Activated CD4-positive, alpha-beta memory T cell treated with anti-CD3 and anti-CD28 coated beads, Interleukin-2, amount 10 ng/mL, durations not matched to agents 7 days and 5 days (primary cell): ENCODE measurements around the gene MRFAP1. TPM values are rescaled to one million over a fixed set of nuclear protein-coding genes. Genes with fewer than 3 reads are reported as not detected.

Experiments
- CTCF ChIA-PET: fragments of 350-600 bp; sonication (Branson Sonifier 250); formaldehyde crosslinking; loops from one replicate; lab custom pipeline; 2021; ENCODE audit warnings: antibody characterized with exemption, inconsistent platforms; lab: Charles Lee
- POLR2A ChIA-PET: fragments of 350-600 bp; sonication (Branson Sonifier 250); formaldehyde crosslinking; loops from one replicate; lab custom pipeline; 2021; ENCODE audit warnings: antibody characterized with exemption; lab: Charles Lee
- DNase-seq: peaks from one replicate; pipeline ENCODE4 v3.0.0-alpha.2; 2020
- H3K27ac Mint-ChIP-seq: one replicate; pipeline ENCODE4 v1.8.0; 2021; ENCODE audit warnings: mild to moderate bottlenecking, mixed read lengths
- H3K27me3 Mint-ChIP-seq: one replicate; pipeline ENCODE4 v1.8.0; 2021; ENCODE audit warnings: mixed read lengths
- H3K36me3 Mint-ChIP-seq: one replicate; pipeline ENCODE4 v1.8.0; 2021; ENCODE audit warnings: low read depth, mixed read lengths
- H3K4me1 Mint-ChIP-seq: one replicate; pipeline ENCODE4 v1.8.0; 2021; ENCODE audit warnings: mixed read lengths
- H3K4me3 Mint-ChIP-seq: one replicate; pipeline ENCODE4 v1.8.0; 2021; ENCODE audit warnings: mild to moderate bottlenecking, mixed read lengths
- H3K9me3 Mint-ChIP-seq: one replicate; pipeline ENCODE4 v1.8.0; 2021; ENCODE audit warnings: mixed read lengths
- total RNA-seq, 2 experiments: library from RNA; stranded (reverse); gene quantifications; one replicate each; pipeline ENCODE4 v1.2.3, GENCODE V29; 2021

The MRFAP1 gene
- total RNA-seq, 2 experiments from 2014 or later = 142 to 144 TPM

DNA sequence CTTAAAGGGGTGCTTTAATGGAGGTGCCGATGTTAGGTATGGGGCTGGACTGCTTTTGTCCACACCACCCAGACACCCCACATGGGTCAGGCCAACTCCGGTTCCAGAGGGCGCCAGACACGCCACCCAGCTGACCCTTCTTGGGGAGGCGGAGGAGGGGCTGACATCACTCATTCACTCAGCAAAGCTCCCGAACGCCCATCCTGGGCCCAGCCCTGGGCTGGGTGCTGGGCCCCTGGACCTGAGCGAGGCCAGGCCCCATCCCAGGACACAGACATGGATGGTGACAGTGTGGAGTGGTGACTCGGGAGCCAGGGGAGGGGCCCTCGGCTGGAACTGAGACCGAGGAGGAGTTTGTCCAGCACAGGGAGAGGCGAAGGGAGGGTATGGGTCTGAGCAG is 37.4 kb upstream of the MRFAP1 start:
- CTCF ChIA-PET = no interaction called here
- POLR2A ChIA-PET = no interaction called here
- Mint-ChIP-seq H3K4me3 (no peak overlapping the region), H3K9me3 (peaks cover 16% of the 10 kb centered on the region), H3K27me3 (no peaks in the 10 kb centered on the region), H3K4me1 (no peaks in the 10 kb centered on the region), H3K27ac (no peak overlapping the region), H3K36me3 (peaks cover 71% of the 10 kb centered on the region)
- DNase-seq = no peak

GRCh38 chr4:6605114-6605513 is 35.4 kb upstream of the MRFAP1 start:
- Mint-ChIP-seq H3K36me3 (peaks cover 83% of the 10 kb centered on the region), H3K4me3 (no peak overlapping the region), H3K9me3 (peaks cover 16% of the 10 kb centered on the region), H3K27me3 (no peaks in the 10 kb centered on the region), H3K27ac (no peak overlapping the region), H3K4me1 (peaks cover 1% of the 10 kb centered on the region)
- ChIA-PET POLR2A (no interaction called here), CTCF (no interaction called here)
- DNase-seq = no peak

- ChIA-PET CTCF (no interaction called here), POLR2A (interaction anchor here (0.9 to 1.3 kb wide), 2 partner anchors 16 to 31 kb away, joined by 3 read pairs; partner anchors contain the start of gene MAN2B2)
- Mint-ChIP-seq H3K4me3 (no peak overlapping the region), H3K9me3 (peaks cover 16% of the 10 kb centered on the region), H3K4me1 (peaks cover 1% of the 10 kb centered on the region), H3K27me3 (no peaks in the 10 kb centered on the region), H3K36me3 (peaks cover 83% of the 10 kb centered on the region), H3K27ac (no peak overlapping the region)
- DNase-seq = no peak
Measured at GRCh38 chr4:6605605-6606004, 34.9 kb upstream of the MRFAP1 start.

GRCh38 chr4:6606465-6607235 is 33.8 kb upstream of the MRFAP1 start:
- H3K27me3 Mint-ChIP-seq = no peaks in the 10 kb centered on the region
- peaks cover 1% of the 10 kb centered on the region for H3K4me1 Mint-ChIP-seq
- ChIA-PET CTCF (interaction anchor here (0.8 kb wide), 1 partner anchor 110 kb away, joined by 3 read pairs; no protein-coding TSS in a partner anchor), POLR2A (interaction anchor here (1.3 kb wide), 1 partner anchor 32 kb away, joined by 3 read pairs; the partner anchor contains the start of gene MAN2B2)
- no peak overlapping the region for H3K27ac Mint-ChIP-seq
- H3K9me3 Mint-ChIP-seq = peaks cover 16% of the 10 kb centered on the region
- peaks cover 81% of the 10 kb centered on the region for H3K36me3 Mint-ChIP-seq
- no peak for DNase-seq
- no peak overlapping the region for H3K4me3 Mint-ChIP-seq

GRCh38 chr4:6607368-6608055 is 33.0 kb upstream of the MRFAP1 start:
- ChIA-PET POLR2A (no interaction called here), CTCF (interaction anchor here (0.8 kb wide), 1 partner anchor 109 kb away, joined by 3 read pairs; no protein-coding TSS in a partner anchor)
- no peak for DNase-seq
- peaks cover 1% of the 10 kb centered on the region for H3K4me1 Mint-ChIP-seq
- no peaks in the 10 kb centered on the region for H3K27me3 Mint-ChIP-seq
- H3K4me3 Mint-ChIP-seq = no peak overlapping the region
- H3K27ac Mint-ChIP-seq = no peak overlapping the region
- peaks cover 79% of the 10 kb centered on the region for H3K36me3 Mint-ChIP-seq
- peaks cover 16% of the 10 kb centered on the region for H3K9me3 Mint-ChIP-seq

- POLR2A ChIA-PET = no interaction called here
- CTCF ChIA-PET = no interaction called here
- no peak for DNase-seq
- H3K27me3 Mint-ChIP-seq = no peaks in the 10 kb centered on the region
- H3K27ac Mint-ChIP-seq = no peak overlapping the region
- H3K4me3 Mint-ChIP-seq = no peak overlapping the region
- H3K36me3 Mint-ChIP-seq = peaks cover 71% of the 10 kb centered on the region
- H3K4me1 Mint-ChIP-seq = peaks cover 1% of the 10 kb centered on the region
- peaks cover 15% of the 10 kb centered on the region for H3K9me3 Mint-ChIP-seq
Measured at GRCh38 chr4:6608758-6609414, 31.6 kb upstream of the MRFAP1 start.

DNA sequence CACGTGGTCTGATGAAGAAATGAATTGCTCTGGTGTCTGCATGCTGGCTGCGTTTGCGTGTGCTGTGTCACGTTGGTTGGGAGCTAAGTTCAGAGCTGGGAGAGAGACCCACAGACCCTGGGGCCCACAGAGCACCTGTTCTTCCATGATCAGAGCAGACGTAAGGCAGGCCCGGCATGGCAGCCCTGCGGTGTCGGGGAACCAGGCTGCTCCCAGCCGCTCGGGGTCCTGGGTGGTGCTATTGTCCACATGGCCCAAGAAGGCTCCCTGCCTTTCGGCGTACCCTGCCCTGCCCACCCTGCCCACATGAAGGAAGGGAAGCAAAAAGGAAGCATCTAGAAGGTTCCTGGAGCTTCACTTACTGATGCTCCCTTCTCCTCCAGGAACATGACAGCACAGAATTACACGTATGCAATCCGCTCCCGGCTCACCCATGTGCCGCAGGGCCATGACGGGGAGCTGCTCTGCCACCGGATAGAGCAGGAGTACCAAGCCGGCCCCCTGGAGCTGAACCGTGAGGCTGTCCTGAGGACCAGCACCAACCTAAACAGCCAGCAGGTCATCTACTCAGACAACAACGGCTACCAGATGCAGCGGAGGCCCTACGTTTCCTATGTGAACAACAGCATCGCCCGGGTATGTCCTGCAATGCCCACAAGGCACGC is 30.9 kb upstream of the MRFAP1 start:
- H3K27ac Mint-ChIP-seq = no peak overlapping the region
- no peaks in the 10 kb centered on the region for H3K27me3 Mint-ChIP-seq
- H3K4me1 Mint-ChIP-seq = peaks cover 1% of the 10 kb centered on the region
- ChIA-PET CTCF (no interaction called here), POLR2A (no interaction called here)
- H3K36me3 Mint-ChIP-seq = peaks cover 67% of the 10 kb centered on the region
- DNase-seq = no peak
- H3K9me3 Mint-ChIP-seq = peaks cover 10% of the 10 kb centered on the region
- no peak overlapping the region for H3K4me3 Mint-ChIP-seq

DNA sequence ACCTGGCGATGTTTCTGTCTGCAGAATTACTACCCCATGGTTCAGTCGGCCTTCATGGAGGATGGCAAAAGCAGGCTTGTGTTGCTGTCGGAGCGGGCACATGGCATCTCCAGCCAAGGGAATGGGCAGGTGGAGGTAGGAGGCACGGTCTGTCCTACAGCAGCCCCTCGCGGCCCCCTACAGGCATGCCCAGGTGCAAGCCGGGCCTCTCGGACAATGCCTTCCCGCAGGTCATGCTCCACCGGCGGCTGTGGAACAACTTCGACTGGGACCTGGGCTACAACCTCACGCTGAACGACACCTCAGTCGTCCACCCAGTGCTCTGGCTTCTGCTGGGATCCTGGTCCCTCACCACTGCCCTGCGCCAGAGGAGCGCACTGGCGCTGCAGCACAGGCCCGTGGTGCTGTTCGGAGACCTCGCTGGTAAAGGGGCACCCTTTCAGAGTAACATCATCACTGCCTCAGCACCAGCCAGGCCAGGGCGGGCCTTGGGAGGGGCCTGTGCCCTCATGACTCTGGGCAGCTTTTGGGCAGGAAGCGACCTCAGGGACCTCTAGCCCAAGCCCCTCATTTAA is 29.5 kb upstream of the MRFAP1 start:
- Mint-ChIP-seq H3K4me3 (no peak overlapping the region), H3K9me3 (peaks cover under 1% of the 10 kb centered on the region), H3K27me3 (no peaks in the 10 kb centered on the region), H3K27ac (no peak overlapping the region), H3K4me1 (peaks cover 1% of the 10 kb centered on the region), H3K36me3 (peaks cover 63% of the 10 kb centered on the region)
- DNase-seq = no peak
- ChIA-PET POLR2A (no interaction called here), CTCF (no interaction called here)

DNA sequence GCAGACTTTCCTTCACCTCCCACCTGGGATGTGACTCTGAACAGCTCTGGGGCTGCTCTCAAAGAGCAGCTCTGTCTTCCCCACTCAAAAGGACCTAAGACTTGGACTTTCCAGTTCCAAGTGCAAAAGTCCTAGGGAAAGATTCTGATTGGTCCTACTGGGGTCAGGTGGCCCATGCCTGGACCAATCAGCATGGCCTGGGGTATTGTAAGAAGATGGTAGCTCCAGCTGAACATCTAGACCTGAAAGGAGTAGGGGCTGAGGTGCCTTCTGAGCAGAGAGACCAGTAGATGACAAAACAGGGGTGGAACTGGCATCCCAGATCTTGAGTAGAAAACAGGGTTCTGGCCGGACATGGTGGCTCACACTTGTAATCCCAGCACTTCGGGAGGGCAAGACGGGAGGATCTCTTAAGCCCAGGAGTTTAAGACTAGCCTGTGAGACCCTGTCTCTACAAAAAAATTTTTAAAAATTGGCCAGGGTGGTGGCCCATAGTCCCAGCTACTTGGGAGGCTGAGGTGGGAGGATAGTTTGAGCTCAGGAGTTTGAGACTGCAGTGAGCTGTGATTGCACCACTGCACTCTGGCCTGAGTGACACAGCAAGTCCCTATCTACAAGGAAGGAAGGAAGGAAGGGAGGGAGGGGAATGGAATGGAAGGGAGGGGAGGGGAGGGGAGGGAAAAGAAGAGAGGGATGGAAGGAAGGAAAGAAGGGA is 27.4 kb upstream of the MRFAP1 start:
- ChIA-PET CTCF (no interaction called here), POLR2A (interaction anchor here (1.4 kb wide), 1 partner anchor 27 kb away, joined by 4 read pairs; the partner anchor contains the start of gene MRFAP1)
- H3K4me1 Mint-ChIP-seq = peaks cover 1% of the 10 kb centered on the region
- H3K4me3 Mint-ChIP-seq = no peak overlapping the region
- no peak overlapping the region for H3K27ac Mint-ChIP-seq
- DNase-seq = no peak
- no peaks in the 10 kb centered on the region for H3K9me3 Mint-ChIP-seq
- H3K27me3 Mint-ChIP-seq = no peaks in the 10 kb centered on the region
- H3K36me3 Mint-ChIP-seq = peaks cover 60% of the 10 kb centered on the region

DNA sequence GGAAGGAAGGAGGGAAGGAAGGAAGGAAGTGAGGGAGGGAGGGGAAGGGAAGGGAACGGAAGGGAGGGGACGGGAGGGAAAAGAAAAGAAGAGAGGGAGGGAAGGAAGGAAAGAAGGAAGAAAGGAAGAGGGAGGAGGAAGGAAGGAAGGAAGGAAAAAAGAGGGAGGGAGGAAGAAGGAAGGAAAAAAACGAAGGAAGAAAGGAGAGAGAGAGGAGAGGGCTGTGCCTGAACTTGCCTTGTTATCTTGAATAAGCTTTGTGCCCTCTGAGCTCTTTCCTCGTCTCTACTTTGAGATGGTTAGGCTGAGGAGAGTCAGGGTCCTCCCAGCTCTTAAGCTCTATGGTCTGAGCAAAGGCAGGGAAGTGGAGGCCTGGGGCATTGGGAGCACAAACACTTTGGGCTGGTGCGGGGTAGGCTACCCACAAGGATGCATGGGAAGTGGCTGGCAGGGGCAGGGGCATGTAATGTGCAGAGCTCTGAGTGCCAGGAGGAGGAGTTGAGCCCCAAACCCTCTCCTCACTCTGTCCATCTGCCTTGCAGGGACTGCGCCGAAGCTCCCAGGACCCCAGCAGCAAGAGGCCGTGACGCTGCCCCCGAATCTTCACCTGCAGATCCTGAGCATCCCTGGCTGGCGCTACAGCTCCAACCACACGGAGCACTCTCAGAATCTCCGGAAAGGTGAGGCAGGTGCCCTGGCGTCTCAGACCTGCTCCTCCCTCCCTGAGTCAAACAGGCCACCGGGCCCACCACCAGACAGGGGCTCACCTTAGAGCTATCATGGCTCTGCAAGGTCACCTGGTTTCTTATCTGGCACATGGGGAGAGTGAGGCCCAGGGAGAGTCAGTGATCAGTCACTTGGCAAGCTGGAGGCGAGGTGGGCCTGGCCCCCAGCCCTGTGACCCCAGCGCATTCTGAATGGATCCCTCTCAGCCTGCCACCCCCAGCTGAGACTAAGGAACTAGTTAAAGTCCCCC is 26.5 kb upstream of the MRFAP1 start:
- POLR2A ChIA-PET = no interaction called here
- no peak overlapping the region for H3K4me3 Mint-ChIP-seq
- CTCF ChIA-PET = no interaction called here

DNA sequence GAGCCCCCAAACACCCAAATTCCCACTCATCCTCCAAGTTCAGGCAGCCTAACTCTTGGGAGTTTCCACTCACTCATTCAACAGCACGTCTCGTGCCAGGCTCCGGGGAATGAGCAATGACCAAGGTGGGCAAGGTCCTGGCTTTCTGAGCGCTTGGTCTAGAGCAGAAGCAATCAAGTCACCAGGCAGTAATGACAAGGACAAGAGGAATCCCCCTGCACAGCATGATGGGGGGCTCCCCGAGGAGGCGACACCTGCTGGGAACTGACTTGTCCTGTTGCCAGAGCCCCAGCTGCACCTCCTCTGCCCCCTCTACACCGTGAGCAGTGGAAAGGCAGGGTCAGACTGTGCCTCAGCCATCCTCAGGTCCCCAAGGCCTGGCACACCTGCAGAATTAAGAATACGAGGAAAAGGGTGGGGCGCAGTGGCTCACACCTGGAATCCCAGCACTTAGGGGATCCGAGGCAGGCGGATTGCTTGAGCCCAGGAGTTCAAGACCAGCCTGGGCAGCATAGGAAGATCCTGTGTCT is 25.7 kb upstream of the MRFAP1 start:
- H3K36me3 Mint-ChIP-seq = peaks cover 55% of the 10 kb centered on the region
- no peak for DNase-seq

More for the DNA sequence above, 26.5 kb upstream of the MRFAP1 start:
- H3K27ac Mint-ChIP-seq = no peak overlapping the region
- no peaks in the 10 kb centered on the region for H3K9me3 Mint-ChIP-seq
- H3K27me3 Mint-ChIP-seq = no peaks in the 10 kb centered on the region
- H3K36me3 Mint-ChIP-seq = peaks cover 59% of the 10 kb centered on the region
- no peak for DNase-seq
- H3K4me1 Mint-ChIP-seq = peaks cover 1% of the 10 kb centered on the region

More for the DNA sequence above, 25.7 kb upstream of the MRFAP1 start:
- Mint-ChIP-seq H3K4me1 (no peaks in the 10 kb centered on the region), H3K9me3 (no peaks in the 10 kb centered on the region), H3K27ac (no peak overlapping the region), H3K27me3 (no peaks in the 10 kb centered on the region), H3K4me3 (no peak overlapping the region)
- ChIA-PET POLR2A (no interaction called here), CTCF (no interaction called here)
